Breast epithelium (tissue), 3 donors: ENCODE results near the gene ANTXR2.
A peak's percentile ranks its signal among the peaks of the same experiment; 100 is the strongest.

ENCODE experiments used
- CTCF ChIP-seq, 3 donors: fragments of 450-650 bp; IDR thresholded peaks; one replicate each; pipeline ENCODE4 v1.5.1; 2016 to 2017; ENCODE audit warnings: antibody characterized with exemption in 3 of 3, mild to moderate bottlenecking in 3 of 3, moderate library complexity in 3 of 3
- POLR2A ChIP-seq: fragments of 450-650 bp; IDR thresholded peaks from one replicate; pipeline ENCODE4 v1.6.1; 2016; ENCODE audit warnings: antibody characterized with exemption, mild to moderate bottlenecking, moderate library complexity
- POLR2AphosphoS5 ChIP-seq, 3 donors: sonication (generic); formaldehyde crosslinking; IDR thresholded peaks; one replicate each; pipeline ENCODE4 v1.6.1; 2017; ENCODE audit warnings: antibody characterized with exemption in 3 of 3

GRCh38 chr4:80036949-80037685 is 35.9 kb downstream of the ANTXR2 start:
- peak in 1 of 3 donors; percentile 75 for TF ChIP-seq POLR2AphosphoS5 (IDR thresholded peaks at IDR 0.05)
- TF ChIP-seq CTCF (IDR thresholded peaks at IDR 0.05), result no peak
- no peak for TF ChIP-seq POLR2A
